GM12872 (cell line): Measurements from ENCODE around the gene GSTT2B.

Source experiments
- CTCF ChIP-seq: IDR thresholded peaks from 3 replicates; pipeline ENCODE4 v1.5.1; 2011; ENCODE audit warnings: low read depth, mild to moderate bottlenecking, low read length, moderate library complexity; ENCODE audit not compliant: insufficient read depth

GSTT2B gene

GRCh38 chr22:23908587-23909205 lies 52.3 kb downstream of the GSTT2B start:
- no peak for TF ChIP-seq CTCF
